ENCODE results near the gene PRKAR2A.

PRKAR2A gene

GRCh38 chr3:48708481-48708889 is 139.2 kb downstream of the PRKAR2A start:
- no peak overlapping the region for H3K9ac ChIP-seq (ENCODE audit: low read length in 2 of 2)
- H3K9me3 ChIP-seq (ENCODE audit: control insufficient read depth in 2 of 2, low read length in 2 of 2): no peaks in the 10 kb centered on the region
- H3K27me3 ChIP-seq (ENCODE audit: control insufficient read depth in 1 of 2, insufficient read depth in 2 of 2, low read length in 2 of 2): no peaks in the 10 kb centered on the region
- H3K27ac ChIP-seq (ENCODE audit: low read length): no peak overlapping the region
- H3K4me3 ChIP-seq (ENCODE audit: low read length in 2 of 2): peak overlapping the region in 1 of 2 donors; percentile 10
- H3K4me1 ChIP-seq (ENCODE audit: control insufficient read depth, insufficient read depth, low read length): peaks cover 9% of the 10 kb centered on the region
- H3K36me3 ChIP-seq (ENCODE audit: control insufficient read depth in 2 of 2, insufficient read depth in 2 of 2, low read length in 2 of 2): peaks cover 11 to 16% of the 10 kb centered on the region in 2 donors

- Histone ChIP-seq H3K27me3 (ENCODE audit: control insufficient read depth in 1 of 2, insufficient read depth in 2 of 2, low read length in 2 of 2) (no peaks in the 10 kb centered on the region), H3K36me3 (ENCODE audit: control insufficient read depth in 2 of 2, insufficient read depth in 2 of 2, low read length in 2 of 2) (peaks cover 8 to 15% of the 10 kb centered on the region in 2 donors), H3K9me3 (ENCODE audit: control insufficient read depth in 2 of 2, low read length in 2 of 2) (no peaks in the 10 kb centered on the region), H3K27ac (ENCODE audit: low read length) (no peak overlapping the region), H3K9ac (ENCODE audit: low read length in 2 of 2) (no peak overlapping the region), H3K4me1 (ENCODE audit: control insufficient read depth, insufficient read depth, low read length) (peaks cover 9% of the 10 kb centered on the region), H3K4me3 (ENCODE audit: low read length in 2 of 2) (no peak overlapping the region)
Observed at GRCh38 chr3:48707157-48707556, 140.5 kb downstream of the PRKAR2A start.

GRCh38 chr3:48702320-48702920 is 145.3 kb downstream of the PRKAR2A start:
- Histone ChIP-seq H3K27me3 (ENCODE audit: control insufficient read depth in 1 of 2, insufficient read depth in 2 of 2, low read length in 2 of 2) (no peaks in the 10 kb centered on the region), H3K4me1 (ENCODE audit: control insufficient read depth, insufficient read depth, low read length) (no peaks in the 10 kb centered on the region), H3K27ac (ENCODE audit: low read length) (no peak overlapping the region), H3K9ac (ENCODE audit: low read length in 2 of 2) (no peak overlapping the region), H3K9me3 (ENCODE audit: control insufficient read depth in 2 of 2, low read length in 2 of 2) (no peaks in the 10 kb centered on the region), H3K36me3 (ENCODE audit: control insufficient read depth in 2 of 2, insufficient read depth in 2 of 2, low read length in 2 of 2) (peaks cover 6 to 8% of the 10 kb centered on the region in 2 donors), H3K4me3 (ENCODE audit: low read length in 2 of 2) (no peak overlapping the region)

- Histone ChIP-seq H3K9me3 (ENCODE audit: control insufficient read depth in 2 of 2, low read length in 2 of 2) (no peaks in the 10 kb centered on the region), H3K36me3 (ENCODE audit: control insufficient read depth in 2 of 2, insufficient read depth in 2 of 2, low read length in 2 of 2) (peaks cover 6 to 8% of the 10 kb centered on the region in 2 donors), H3K27ac (ENCODE audit: low read length) (no peak overlapping the region), H3K27me3 (ENCODE audit: control insufficient read depth in 1 of 2, insufficient read depth in 2 of 2, low read length in 2 of 2) (no peaks in the 10 kb centered on the region), H3K9ac (ENCODE audit: low read length in 2 of 2) (no peak overlapping the region), H3K4me3 (ENCODE audit: low read length in 2 of 2) (no peak overlapping the region), H3K4me1 (ENCODE audit: control insufficient read depth, insufficient read depth, low read length) (no peaks in the 10 kb centered on the region)
Observed at GRCh38 chr3:48700731-48701405, 146.8 kb downstream of the PRKAR2A start.

GRCh38 chr3:48698891-48699290 is 148.8 kb downstream of the PRKAR2A start:
- no peaks in the 10 kb centered on the region for H3K9me3 ChIP-seq (ENCODE audit: control insufficient read depth in 2 of 2, low read length in 2 of 2)
- H3K36me3 ChIP-seq (ENCODE audit: control insufficient read depth in 2 of 2, insufficient read depth in 2 of 2, low read length in 2 of 2): peaks cover 10 to 11% of the 10 kb centered on the region in 2 donors
- H3K9ac ChIP-seq (ENCODE audit: low read length in 2 of 2): no peak overlapping the region
- H3K4me3 ChIP-seq (ENCODE audit: low read length in 2 of 2): no peak overlapping the region
- no peaks in the 10 kb centered on the region for H3K27me3 ChIP-seq (ENCODE audit: control insufficient read depth in 1 of 2, insufficient read depth in 2 of 2, low read length in 2 of 2)
- peaks cover 14% of the 10 kb centered on the region for H3K4me1 ChIP-seq (ENCODE audit: control insufficient read depth, insufficient read depth, low read length)
- H3K27ac ChIP-seq (ENCODE audit: low read length): no peak overlapping the region

GRCh38 chr3:48697952-48698351 is 149.7 kb downstream of the PRKAR2A start:
- no peak overlapping the region for H3K9ac ChIP-seq (ENCODE audit: low read length in 2 of 2)
- no peaks in the 10 kb centered on the region for H3K27me3 ChIP-seq (ENCODE audit: control insufficient read depth in 1 of 2, insufficient read depth in 2 of 2, low read length in 2 of 2)
- H3K9me3 ChIP-seq (ENCODE audit: control insufficient read depth in 2 of 2, low read length in 2 of 2): no peaks in the 10 kb centered on the region
- H3K4me3 ChIP-seq (ENCODE audit: low read length in 2 of 2): no peak overlapping the region
- peaks cover 18% of the 10 kb centered on the region for H3K4me1 ChIP-seq (ENCODE audit: control insufficient read depth, insufficient read depth, low read length)
- peaks cover 20% of the 10 kb centered on the region in 2 donors for H3K36me3 ChIP-seq (ENCODE audit: control insufficient read depth in 2 of 2, insufficient read depth in 2 of 2, low read length in 2 of 2)
- H3K27ac ChIP-seq (ENCODE audit: low read length): no peak overlapping the region

GRCh38 chr3:48696601-48697000 is 151.1 kb downstream of the PRKAR2A start:
- H3K4me3 ChIP-seq (ENCODE audit: low read length in 2 of 2): no peak overlapping the region
- no peaks in the 10 kb centered on the region for H3K9me3 ChIP-seq (ENCODE audit: control insufficient read depth in 2 of 2, low read length in 2 of 2)
- peaks cover 26 to 30% of the 10 kb centered on the region in 2 donors for H3K36me3 ChIP-seq (ENCODE audit: control insufficient read depth in 2 of 2, insufficient read depth in 2 of 2, low read length in 2 of 2)
- H3K27me3 ChIP-seq (ENCODE audit: control insufficient read depth in 1 of 2, insufficient read depth in 2 of 2, low read length in 2 of 2): no peaks in the 10 kb centered on the region
- peaks cover 20% of the 10 kb centered on the region for H3K4me1 ChIP-seq (ENCODE audit: control insufficient read depth, insufficient read depth, low read length)
- peak overlapping the region in 1 of 2 donors; percentile 51 for H3K9ac ChIP-seq (ENCODE audit: low read length in 2 of 2)
- H3K27ac ChIP-seq (ENCODE audit: low read length): no peak overlapping the region
